ENCODE results near the gene RNF208. TPM values are rescaled to one million over a fixed set of nuclear protein-coding genes. Genes with fewer than 3 reads are reported as not detected.
A peak's percentile ranks its signal among the peaks of the same experiment; 100 is the strongest.
"Not testable (repeated sequence)": the region's sequence is repeated elsewhere in the genome, so short reads cannot be mapped to it uniquely, and the experiment has no call there.

The RNF208 gene
- total RNA-seq, 3 donors from 2014 or later (not counting 1 experiment from before 2014, with no cell fraction given), result 0.82 to 1.6 (median 0.93) TPM

DNA sequence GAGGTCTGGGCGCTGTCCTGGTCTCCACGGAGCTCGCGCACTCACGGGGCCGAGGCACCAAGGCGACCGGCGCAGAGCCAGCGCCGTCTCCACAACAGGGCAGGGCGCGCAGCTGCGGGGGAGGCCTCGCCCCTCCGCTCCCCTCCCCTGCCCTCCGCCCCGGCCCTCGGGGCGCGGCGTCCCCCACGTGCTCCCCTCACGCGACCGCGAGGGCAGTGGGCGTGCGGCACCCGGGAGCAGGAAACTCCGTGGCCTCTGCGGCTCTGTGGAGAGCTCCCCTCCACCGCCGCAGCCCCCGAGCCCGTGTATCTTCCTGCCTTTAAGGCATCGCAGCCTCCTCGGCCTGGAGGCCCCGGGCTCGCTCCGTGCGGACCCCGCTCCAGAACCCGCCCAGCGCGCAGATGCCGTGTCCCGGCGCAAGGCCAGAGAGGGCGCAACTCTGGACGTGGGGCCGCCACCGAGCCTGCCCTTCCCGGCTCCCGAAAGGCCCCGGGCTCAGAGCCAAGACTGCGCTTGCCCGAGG, 18.3 kb upstream of the RNF208 start:
- TF ChIP-seq, protein P1, sequence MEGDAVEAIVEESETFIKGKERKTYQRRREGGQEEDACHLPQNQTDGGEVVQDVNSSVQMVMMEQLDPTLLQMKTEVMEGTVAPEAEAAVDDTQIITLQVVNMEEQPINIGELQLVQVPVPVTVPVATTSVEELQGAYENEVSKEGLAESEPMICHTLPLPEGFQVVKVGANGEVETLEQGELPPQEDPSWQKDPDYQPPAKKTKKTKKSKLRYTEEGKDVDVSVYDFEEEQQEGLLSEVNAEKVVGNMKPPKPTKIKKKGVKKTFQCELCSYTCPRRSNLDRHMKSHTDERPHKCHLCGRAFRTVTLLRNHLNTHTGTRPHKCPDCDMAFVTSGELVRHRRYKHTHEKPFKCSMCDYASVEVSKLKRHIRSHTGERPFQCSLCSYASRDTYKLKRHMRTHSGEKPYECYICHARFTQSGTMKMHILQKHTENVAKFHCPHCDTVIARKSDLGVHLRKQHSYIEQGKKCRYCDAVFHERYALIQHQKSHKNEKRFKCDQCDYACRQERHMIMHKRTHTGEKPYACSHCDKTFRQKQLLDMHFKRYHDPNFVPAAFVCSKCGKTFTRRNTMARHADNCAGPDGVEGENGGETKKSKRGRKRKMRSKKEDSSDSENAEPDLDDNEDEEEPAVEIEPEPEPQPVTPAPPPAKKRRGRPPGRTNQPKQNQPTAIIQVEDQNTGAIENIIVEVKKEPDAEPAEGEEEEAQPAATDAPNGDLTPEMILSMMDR (IDR thresholded peaks at IDR 0.05), result no peak
- Histone ChIP-seq H3K9me3 (ENCODE audit: control insufficient read depth, insufficient read depth, low read length) (no peaks in the 10 kb centered on the region), H3K4me1 (ENCODE audit: control insufficient read depth, insufficient read depth, low read length) (peaks cover 59% of the 10 kb centered on the region), H3K4me3 (ENCODE audit: low read length) (peak overlapping the region; percentile 46), H3K27ac (ENCODE audit: low read length) (peak overlapping the region; percentile 81), H3K27me3 (ENCODE audit: control insufficient read depth, insufficient read depth, low read length) (no peaks in the 10 kb centered on the region), H3K36me3 (ENCODE audit: control insufficient read depth, insufficient read depth, low read length) (peaks cover 17% of the 10 kb centered on the region)
- peaks cover 0 to 4% of the 10 kb centered on the region in 2 donors for H3K27me3 Mint-ChIP-seq (ENCODE audit: low read depth in 2 of 2)
- H3K27ac Mint-ChIP-seq, result peak overlapping the region; percentile 86 to 94
- H3K36me3 Mint-ChIP-seq, result no peaks in the 10 kb centered on the region
- peak overlapping the region; percentile 76 for H3K4me3 Mint-ChIP-seq
- peaks cover 19 to 35% of the 10 kb centered on the region in 2 donors for H3K4me1 Mint-ChIP-seq
- peak in 1 of 2 donors; percentile 87 for DNase-seq
- under 1% methylated on average over 58 of the region's 58 CpGs for WGBS (ENCODE audit: insufficient coverage)
- intact Hi-C loops (cut with micrococcal nuclease), result loop anchor here (5.0 kb wide), 2 partner anchors 38 to 448 kb away; partner anchors contain the start of genes TMEM141 and TPRN
- peak; percentile 22 to 43 (median 32) for ATAC-seq
- no peaks in the 10 kb centered on the region for H3K9me3 Mint-ChIP-seq

DNA sequence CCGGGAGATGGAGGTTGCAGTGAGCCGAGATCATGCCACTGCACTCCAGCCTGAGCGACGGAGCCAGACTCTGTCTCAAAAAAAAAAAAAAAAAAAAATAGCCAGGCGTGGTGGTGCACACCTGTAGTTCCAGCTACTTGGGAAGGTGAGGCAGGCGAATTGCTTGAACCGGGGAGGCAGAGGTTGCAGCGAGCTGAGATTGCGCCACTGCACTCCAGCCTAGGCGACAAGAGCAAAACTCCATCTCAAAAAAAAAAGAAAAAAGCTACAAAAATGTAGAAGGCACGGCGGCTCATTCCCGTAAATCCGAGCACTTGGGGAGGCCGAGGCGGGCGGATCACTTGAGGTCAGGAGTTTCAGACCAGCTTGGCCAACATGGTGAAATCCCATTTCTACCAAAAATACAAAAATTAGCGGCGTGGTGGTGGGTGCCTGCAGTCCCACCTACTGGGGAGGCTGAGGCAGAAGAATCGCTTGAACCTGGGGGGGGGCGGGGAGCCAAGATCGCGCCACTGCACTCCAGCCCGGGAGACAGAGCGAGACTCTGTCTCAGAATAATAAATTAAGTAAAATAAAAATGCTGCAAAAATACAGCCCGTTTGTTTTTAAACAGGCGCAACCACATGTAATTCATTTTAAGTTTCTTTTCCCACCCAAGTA, 17.6 kb upstream of the RNF208 start:
- Histone ChIP-seq H3K4me3 (ENCODE audit: low read length) (peak overlapping the region; percentile 46), H3K36me3 (ENCODE audit: control insufficient read depth, insufficient read depth, low read length) (peaks cover 17% of the 10 kb centered on the region), H3K4me1 (ENCODE audit: control insufficient read depth, insufficient read depth, low read length) (peaks cover 64% of the 10 kb centered on the region), H3K27ac (ENCODE audit: low read length) (peak overlapping the region; percentile 49)
- not testable (repeated sequence) for H3K9me3 Mint-ChIP-seq; DNase-seq; H3K27me3 ChIP-seq (ENCODE audit: control insufficient read depth, insufficient read depth, low read length); ATAC-seq; H3K27me3 Mint-ChIP-seq (ENCODE audit: low read depth in 2 of 2); H3K9me3 ChIP-seq (ENCODE audit: control insufficient read depth, insufficient read depth, low read length); H3K36me3 Mint-ChIP-seq
- WGBS (ENCODE audit: insufficient coverage), result 55% methylated on average over 27 of the region's 27 CpGs
- Mint-ChIP-seq H3K4me1 (peaks cover 19 to 41% of the 10 kb centered on the region in 2 donors), H3K4me3 (peak overlapping the region; percentile 76), H3K27ac (peak overlapping the region; percentile 67 to 94)
- intact Hi-C loops (cut with micrococcal nuclease), result loop anchor here (5.0 kb wide), 2 partner anchors 37 to 447 kb away; partner anchors contain the start of genes TMEM141 and TPRN

DNA sequence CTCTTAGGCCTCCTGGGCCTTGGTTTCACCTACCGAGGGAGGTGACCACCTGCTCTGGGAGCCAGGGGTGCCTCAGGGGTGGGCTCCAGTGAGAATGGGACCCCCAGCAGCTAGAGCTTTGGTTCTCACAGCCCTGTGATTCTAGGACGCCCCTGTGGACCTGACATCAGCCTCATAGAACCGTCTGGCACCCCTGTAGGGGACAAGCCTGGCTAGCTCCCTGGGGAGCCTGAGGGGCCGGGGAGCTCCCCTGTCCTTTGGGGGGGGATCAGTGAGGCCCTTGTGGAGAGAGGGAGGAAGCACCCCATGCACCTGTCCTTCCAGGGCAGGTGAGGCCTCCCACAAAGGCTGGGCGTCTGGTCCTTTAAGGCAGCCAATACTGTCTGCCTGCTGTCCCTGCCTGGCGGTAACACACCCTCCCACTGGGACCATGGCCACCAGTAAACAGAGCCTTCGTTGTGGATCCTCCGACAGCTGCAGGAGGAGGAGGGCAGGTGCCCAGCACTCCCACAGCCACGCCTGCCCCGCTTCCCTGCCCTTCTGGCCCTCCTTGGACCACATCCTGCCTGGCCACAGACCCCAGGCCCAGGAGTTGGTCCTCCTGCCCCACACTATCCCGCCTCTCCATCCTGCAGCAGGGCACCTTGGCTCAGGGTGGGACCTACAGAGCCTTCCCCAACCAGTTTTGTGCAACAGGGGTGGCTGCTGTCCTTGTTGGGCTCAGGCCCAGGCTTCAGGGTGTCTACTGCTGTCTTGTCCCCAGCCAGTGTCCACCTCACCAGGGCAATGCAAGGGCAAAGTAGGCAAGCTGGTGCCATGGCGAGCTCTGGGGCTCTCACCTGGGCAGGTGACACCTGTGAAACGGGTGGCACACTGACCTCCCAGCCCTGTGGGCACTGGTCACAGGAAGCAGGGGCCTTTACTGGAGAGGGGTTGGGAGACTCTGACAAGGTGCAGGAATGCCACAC, 16.0 kb upstream of the RNF208 start:
- H3K27ac Mint-ChIP-seq, result no peak overlapping the region
- peaks cover 0 to 10% of the 10 kb centered on the region in 2 donors for H3K27me3 Mint-ChIP-seq (ENCODE audit: low read depth in 2 of 2)
- H3K4me1 ChIP-seq (ENCODE audit: control insufficient read depth, insufficient read depth, low read length), result peaks cover 68% of the 10 kb centered on the region
- H3K27ac ChIP-seq (ENCODE audit: low read length), result no peak overlapping the region
- intact Hi-C loops (cut with micrococcal nuclease), result no loop called here
- 87% methylated on average over 13 of the region's 13 CpGs for WGBS (ENCODE audit: insufficient coverage)
- H3K4me3 ChIP-seq (ENCODE audit: low read length), result no peak overlapping the region
- H3K27me3 ChIP-seq (ENCODE audit: control insufficient read depth, insufficient read depth, low read length), result no peaks in the 10 kb centered on the region
- no peaks in the 10 kb centered on the region for H3K9me3 Mint-ChIP-seq
- ATAC-seq (no peak), DNase-seq (no peak)
- H3K9me3 ChIP-seq (ENCODE audit: control insufficient read depth, insufficient read depth, low read length), result no peaks in the 10 kb centered on the region
- H3K36me3 ChIP-seq (ENCODE audit: control insufficient read depth, insufficient read depth, low read length), result peaks cover 10% of the 10 kb centered on the region
- no peak overlapping the region for H3K4me3 Mint-ChIP-seq
- no peaks in the 10 kb centered on the region for H3K36me3 Mint-ChIP-seq
- peaks cover 16 to 34% of the 10 kb centered on the region in 2 donors for H3K4me1 Mint-ChIP-seq
- TF ChIP-seq, protein P1 (IDR thresholded peaks at IDR 0.05), result no peak
